ENCODE results near the gene PPIL1. TPM values are rescaled to one million over a fixed set of nuclear protein-coding genes. Genes with fewer than 3 reads are reported as not detected.

PPIL1 gene
- total and polyA plus RNA-seq, 2 of the 8 experiments (the other 6 are each of a cell fraction or from before 2014, with no cell fraction given): 83.7 to 86.5 TPM

DNA sequence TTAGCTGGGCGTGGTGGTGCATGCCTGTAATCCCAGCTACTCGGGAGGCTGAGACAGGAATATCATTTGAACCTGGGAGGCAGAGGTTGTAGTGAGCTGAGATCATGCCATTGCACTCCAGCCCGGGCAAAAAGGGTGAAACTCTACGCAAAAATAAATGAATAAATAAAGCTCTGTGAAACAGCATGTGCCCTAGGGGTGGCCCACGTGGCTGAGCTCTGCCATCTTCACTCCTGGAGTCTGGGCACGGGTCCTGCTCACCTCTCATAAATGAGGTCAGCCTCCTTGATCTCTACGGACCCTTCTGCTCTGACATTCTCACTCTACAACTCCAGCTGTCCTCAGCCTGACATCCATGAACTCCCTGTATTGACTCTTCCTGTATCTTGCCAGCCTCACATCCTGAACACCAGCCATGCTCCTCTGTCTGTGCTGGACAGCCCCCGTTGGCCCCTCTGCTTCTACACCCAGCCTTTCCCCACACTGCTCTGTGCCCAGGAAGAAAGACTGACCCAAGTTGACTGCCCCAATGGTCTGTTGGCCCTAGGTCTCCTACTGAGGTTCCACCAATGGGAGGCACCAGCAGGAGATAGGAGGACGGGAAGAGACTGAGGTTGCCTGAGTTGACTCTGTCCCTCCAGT, 57.3 kb downstream of the PPIL1 start:
- H3K14ac ChIP-seq (ENCODE audit: insufficient read length): no peak overlapping the region
- H3K9ac ChIP-seq (replicated peaks in 1 of 4; ENCODE audit: extremely low read depth in 1 of 4, low read depth in 3 of 4, low read length in 3 of 4): no peak overlapping the region
- no peak for FAIRE-seq

More for the DNA sequence above, 57.3 kb downstream of the PPIL1 start:
- Histone ChIP-seq H3K79me1 (ENCODE audit: low read depth, low read length) (no peaks in the 10 kb centered on the region), H2AK5ac (ENCODE audit: low read depth, low read length) (no peak overlapping the region), H3K79me2 (ENCODE audit: control insufficient read depth in 1 of 2, insufficient read depth in 2 of 2, low read length in 2 of 2) (no peaks in the 10 kb centered on the region), H4K20me1 (replicated peaks in 1 of 2; ENCODE audit: control insufficient read depth in 1 of 2, insufficient read depth in 2 of 2, low read length in 2 of 2) (no peaks in the 10 kb centered on the region), H2BK120ac (replicated peaks; ENCODE audit: low read depth, low read length) (no peak overlapping the region), H4K8ac (ENCODE audit: extremely low read depth, insufficient read depth, low read length) (no peak overlapping the region), H3K23me2 (ENCODE audit: low read depth, low read length) (no peaks in the 10 kb centered on the region), H3K36me3 (ENCODE audit: control insufficient read depth in 2 of 4, insufficient read depth in 4 of 4, low read length in 3 of 4) (no peaks in the 10 kb centered on the region), H3K4me3 (ENCODE audit: extremely low read depth in 1 of 4, insufficient read depth in 2 of 4, low read depth in 3 of 4, low read length in 4 of 4) (no peak overlapping the region), H4K91ac (replicated peaks; ENCODE audit: insufficient read length, low read length) (no peak overlapping the region), H3K27me3 (replicated peaks in 1 of 4; ENCODE audit: control insufficient read depth in 3 of 4, extremely low read depth in 1 of 4, insufficient read depth in 3 of 4, low read length in 3 of 4) (no peaks in the 10 kb centered on the region; a peak in 1 of 7 replicates), H3K18ac (ENCODE audit: extremely low read depth, low read length) (no peak overlapping the region), H3K56ac (replicated peaks; ENCODE audit: insufficient read length, low read depth, low read length) (no peak overlapping the region), H4K5ac (ENCODE audit: insufficient read length, low read depth, low read length) (no peak overlapping the region), H3K4ac (replicated peaks; ENCODE audit: insufficient read length, low read depth, low read length) (no peak overlapping the region), H3K23ac (ENCODE audit: insufficient read length) (no peak overlapping the region), H2AFZ (ENCODE audit: low read length) (no peak overlapping the region), H2BK20ac (ENCODE audit: low read length) (no peak overlapping the region), H3K4me2 (ENCODE audit: insufficient read depth in 1 of 2, low read depth in 2 of 2, low read length in 2 of 2) (no peak overlapping the region), H3K4me1 (replicated peaks in 1 of 4; ENCODE audit: control insufficient read depth in 3 of 4, insufficient read depth in 4 of 4, low read length in 3 of 4) (peaks cover 0 to 9% (median 2%) of the 10 kb centered on the region in 4 experiments; a peak in 4 of 7 replicates), H2BK12ac (ENCODE audit: low read depth, low read length) (0 out of 2 replicates have a peak overlapping the region, but pooled peaks have one; percentile 39), H3K27ac (ENCODE audit: low read depth, low read length) (no peak overlapping the region), H2BK15ac (ENCODE audit: low read length) (peak overlapping the region; percentile 53; the same call in 1 of the 2 replicates), H3K9me3 (ENCODE audit: insufficient read depth in 2 of 2, low read depth in 1 of 2, low read length in 1 of 2) (no peaks in the 10 kb centered on the region), H2BK5ac (ENCODE audit: low read depth, low read length) (0 out of 2 replicates have a peak overlapping the region, but pooled peaks have one; percentile 12)
- no peak for DNase-seq (ENCODE audit: low read depth in 1 of 2, low spot score in 2 of 2)
- 89% methylated on average over 9 of the region's 9 CpGs; no CpG with 5 or more reads in 1 of the 2 experiments for WGBS, 2 experiments (ENCODE audit: extremely low coverage in 1 of 2, insufficient coverage in 1 of 2, insufficient read length in 1 of 2, insufficient replicate concordance in 2 of 2, low coverage in 1 of 2, low lambda C conversion rate in 2 of 2, missing lambda C conversion rate in 1 of 2)
- ChIA-PET POLR2A (ENCODE audit: partially characterized antibody) (interaction anchor here (1.4 kb wide), 1 partner anchor 12 kb away, joined by 4 read pairs; no protein-coding TSS in a partner anchor), CTCF (ENCODE audit: partially characterized antibody) (interaction anchor here (0.6 to 11.4 kb wide), 8 partner anchors 11 to 234 kb away, joined by 3 to 154 read pairs (median 3); no protein-coding TSS in a partner anchor)
- no peak for TF ChIP-seq SUZ12 (IDR thresholded peaks at IDR 0.05; ENCODE audit: low read length)
- no peak for TF ChIP-seq BACH1 (IDR thresholded peaks at IDR 0.05; ENCODE audit: low read length)
- no peak for TF ChIP-seq SAP30 (IDR thresholded peaks at IDR 0.05; ENCODE audit: insufficient read depth, insufficient replicate concordance, low read length)
- no peak for TF ChIP-seq SP1 (IDR thresholded peaks at IDR 0.05; ENCODE audit: low read depth, low read length)
- TF ChIP-seq FOSL1 (IDR thresholded peaks at IDR 0.05; ENCODE audit: insufficient read depth, low read depth, low read length): no peak
- TF ChIP-seq HDAC6 (IDR thresholded peaks at IDR 0.05; ENCODE audit: low read depth, low read length): no peak
- no peak for TF ChIP-seq HDAC2 (IDR thresholded peaks at IDR 0.05; ENCODE audit: borderline replicate concordance in 1 of 2, low read depth in 2 of 2, low read length in 2 of 2)
- no peak for TF ChIP-seq KDM1A (IDR thresholded peaks at IDR 0.05; ENCODE audit: borderline replicate concordance, low read length)
- no peak for TF ChIP-seq ZNF274 (IDR thresholded peaks at IDR 0.05; ENCODE audit: borderline replicate concordance, extremely low read depth, low read length)
- no peak for TF ChIP-seq CBX8 (IDR thresholded peaks at IDR 0.05; ENCODE audit: borderline replicate concordance, low read depth, low read length)
- TF ChIP-seq YY1 (IDR thresholded peaks at IDR 0.05; ENCODE audit: low read depth, low read length): no peak
